NK-92 treated with Interleukin-12 subunit alpha and Interleukin-12 subunit beta, amount 100 ng/mL, for 24 hours (cell line): ENCODE results near the gene SEPTIN5.

Experiments used
- DNase-seq: peaks from one replicate; lab custom pipeline; 2025; lab: John Stamatoyannopoulos, UW

Gene SEPTIN5

DNA sequence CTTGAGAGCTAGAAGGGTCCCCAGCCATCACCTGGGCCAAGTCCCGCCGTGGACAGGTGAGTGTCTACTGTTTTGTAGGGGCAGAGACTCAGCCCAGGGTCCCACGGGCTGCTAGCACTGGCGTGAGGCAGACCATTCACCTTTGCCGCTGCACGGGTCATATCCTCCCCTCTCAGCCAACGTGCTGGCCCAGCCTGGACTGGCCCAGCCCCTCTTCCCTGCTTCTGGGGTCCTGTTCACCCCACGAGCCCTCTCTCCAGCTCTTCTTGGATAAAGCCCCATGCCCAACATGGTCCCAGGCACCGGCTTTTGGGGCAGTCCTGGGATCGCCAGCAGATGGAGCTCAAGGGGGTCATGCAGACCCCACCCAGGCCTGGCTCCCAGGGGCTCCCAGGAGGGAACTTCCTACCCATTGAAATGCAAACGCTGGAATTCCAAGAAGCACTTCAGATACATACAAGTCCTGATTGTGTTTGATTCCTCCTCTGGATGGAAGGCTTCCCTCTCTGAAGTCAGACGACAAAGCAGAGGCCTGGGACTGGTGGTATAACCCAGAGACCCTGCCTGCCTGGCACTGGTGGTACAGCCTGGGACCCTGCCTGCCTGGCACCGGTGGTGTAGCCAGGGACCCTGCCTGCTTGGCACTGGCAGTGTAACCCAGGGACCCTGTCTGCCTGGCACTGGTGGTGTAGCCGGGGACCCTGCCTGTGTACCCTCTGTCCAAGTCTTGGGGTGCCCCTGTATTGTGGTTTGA is 8.9 kb upstream of the SEPTIN5 start:
- DNase-seq, result no peak

DNA sequence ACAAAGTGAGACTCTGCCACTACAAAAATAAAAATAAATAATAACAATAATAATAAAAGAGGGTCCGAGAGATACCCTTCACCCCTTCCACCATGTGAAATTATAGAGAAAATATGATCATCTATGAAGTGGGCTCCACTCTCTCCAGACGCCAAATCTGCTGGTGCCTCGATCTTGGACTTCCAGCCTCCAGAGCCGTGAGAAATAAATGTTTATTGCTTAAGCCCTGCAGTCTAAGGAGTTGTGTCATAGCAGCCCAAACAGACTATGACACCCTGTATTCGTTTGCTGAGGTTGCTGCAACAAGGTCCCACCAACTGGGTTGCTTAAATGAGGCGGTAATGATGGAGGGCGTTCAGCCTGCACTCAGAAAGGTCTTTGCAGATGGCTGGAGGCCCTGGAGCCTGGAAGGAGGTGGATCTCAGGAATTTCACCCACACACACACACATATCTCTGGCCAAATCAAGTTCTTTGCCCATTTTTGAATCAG is 7.6 kb upstream of the SEPTIN5 start:
- no peak for DNase-seq

DNA sequence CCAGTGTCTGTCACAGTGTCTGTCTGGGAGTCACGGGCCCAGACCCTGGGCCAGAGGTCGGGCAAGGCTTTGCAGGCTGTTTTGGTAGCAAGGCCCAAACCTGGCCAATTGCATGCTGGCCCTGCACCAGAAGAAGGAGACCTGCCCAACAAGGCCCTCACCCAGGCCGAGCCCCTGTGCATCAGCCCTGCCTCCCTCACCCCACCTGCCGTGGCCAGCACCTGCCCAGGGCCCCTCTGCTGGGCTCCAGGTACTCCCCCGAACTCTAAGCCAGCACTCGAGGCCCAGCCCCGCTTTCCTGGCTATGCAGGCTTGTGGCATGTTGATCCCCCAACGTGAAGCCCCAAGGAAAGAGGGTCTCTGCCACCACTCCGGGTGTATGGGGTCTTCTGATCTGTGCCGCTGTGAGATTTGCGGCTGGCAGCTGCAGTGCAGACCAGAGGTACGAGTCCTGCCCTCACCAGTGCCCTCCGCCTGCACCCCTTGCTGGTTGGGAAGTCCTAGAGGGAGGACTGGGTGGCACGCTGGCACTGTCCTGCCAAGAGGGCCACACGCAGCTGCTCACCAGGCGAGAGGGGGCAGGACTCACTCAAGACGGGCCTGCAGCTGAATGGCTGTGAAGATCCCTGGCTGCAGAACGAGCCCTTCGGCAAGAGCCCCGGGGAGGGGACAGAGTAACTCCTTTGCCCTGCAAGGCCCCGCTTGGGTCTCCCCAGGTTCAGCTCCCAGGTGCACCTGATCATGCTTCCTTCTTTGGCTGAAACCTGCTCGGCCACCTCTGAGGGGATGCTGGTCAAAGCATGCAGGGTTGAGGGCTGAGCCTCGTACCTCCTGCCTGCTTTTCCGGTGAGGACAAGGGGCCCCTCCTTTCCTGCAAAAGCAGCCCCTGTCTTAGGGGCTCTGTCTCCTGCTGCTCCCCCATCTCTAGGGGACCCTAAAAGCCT is 6.7 kb upstream of the SEPTIN5 start:
- no peak for DNase-seq

DNA sequence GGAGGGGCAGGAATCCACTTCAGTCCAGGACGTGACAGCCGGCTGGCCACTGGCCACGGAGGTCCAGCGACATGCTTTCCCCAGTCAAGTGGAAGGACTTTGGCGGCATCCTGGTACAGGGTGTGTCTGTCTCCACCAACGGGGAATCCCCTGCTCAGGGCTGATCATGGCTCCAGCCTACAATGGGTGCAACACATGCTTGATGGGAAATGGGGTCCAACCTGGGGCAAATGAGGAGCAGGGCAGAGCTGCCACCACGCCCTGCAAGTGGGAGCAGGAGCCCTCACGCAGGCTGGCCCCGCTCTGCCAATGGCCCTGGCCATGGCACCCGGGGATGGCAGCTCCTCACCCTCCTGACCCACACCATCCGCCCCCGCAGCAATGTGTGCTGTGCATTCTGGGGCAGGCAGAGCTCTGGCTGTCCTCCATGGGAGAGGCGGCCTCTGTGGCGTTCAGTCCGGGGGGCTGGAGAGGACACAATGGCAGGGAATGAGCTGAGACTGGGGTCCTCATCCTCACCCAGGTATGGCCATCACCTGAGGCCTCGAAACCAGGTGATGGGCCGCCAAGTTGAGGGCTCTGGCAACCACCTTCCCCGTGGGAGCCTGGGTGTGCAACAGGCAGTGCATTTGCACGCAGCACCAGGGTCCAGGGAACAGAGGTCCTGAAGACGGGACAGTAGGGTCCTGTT is 5.8 kb upstream of the SEPTIN5 start:
- DNase-seq, result no peak

DNA sequence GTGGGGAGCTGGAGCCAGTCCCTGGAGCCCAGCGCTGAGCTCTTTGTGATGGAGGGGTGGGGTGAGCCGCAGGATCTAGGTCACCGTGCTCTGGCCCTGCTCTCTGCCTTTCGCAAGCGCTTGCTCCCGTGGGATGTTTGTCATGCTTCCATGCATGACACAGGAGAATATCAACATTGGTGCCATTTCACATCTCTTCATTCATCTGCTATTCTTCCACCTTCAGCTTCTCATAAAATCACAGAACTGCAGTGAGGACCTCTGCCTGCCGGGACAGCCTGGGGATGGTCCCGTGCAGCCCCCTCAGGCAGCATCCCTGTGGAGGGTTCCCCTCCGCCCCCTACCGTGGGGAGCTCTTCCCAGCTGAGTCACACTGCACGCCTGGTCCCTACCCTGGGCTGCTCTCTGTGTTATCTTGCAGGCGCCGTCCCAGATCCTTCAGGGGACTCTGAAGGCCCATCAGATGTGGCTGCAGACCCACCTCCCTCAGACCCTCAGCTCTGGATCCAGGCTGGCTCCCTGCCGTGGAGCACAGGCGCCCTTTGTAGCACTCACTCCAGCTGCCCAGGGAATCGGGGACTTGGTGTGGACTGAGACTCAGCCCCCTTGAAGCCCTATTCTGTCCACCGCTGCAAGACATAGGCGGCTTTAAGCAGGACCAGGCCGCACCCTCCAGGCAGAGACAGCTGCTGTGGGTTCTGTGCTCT is 5.1 kb upstream of the SEPTIN5 start:
- no peak for DNase-seq

DNA sequence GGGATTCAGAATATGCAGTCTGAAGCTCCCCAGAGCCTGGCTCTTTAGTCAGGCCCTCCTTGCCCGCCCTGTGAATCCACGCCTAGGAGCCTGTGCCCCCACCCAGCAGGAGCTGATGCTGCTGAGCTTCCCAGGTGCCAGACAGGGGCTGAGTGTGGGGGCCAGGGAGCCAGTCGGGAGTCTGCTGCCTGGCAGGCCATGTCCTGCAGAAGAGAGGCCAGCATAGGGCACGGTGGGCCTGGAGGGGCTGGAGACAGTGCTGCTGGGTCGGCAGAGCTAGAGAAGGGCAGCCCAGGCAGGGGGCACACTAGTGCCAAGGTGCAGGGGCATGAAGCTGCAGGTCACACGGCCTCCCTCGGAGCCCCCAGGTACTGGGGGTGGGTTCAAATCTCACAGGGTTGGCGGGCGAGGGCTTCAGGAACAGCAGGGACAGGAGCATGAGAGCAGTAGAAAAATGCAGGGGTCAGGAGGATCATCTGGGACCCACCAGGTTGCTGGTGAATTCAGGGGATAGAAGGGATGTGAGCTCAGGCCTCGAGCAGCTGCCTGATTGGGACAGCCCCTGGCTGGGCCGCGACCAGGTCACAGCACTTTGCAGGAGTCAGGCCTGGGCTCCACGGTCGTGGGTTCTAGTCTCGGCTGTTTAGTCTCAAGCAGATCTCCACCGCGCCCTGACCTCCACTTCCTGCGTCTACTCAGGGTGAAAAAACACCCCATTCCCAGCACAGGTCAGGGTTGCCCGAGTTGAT is 4.1 kb upstream of the SEPTIN5 start:
- no peak for DNase-seq

DNA sequence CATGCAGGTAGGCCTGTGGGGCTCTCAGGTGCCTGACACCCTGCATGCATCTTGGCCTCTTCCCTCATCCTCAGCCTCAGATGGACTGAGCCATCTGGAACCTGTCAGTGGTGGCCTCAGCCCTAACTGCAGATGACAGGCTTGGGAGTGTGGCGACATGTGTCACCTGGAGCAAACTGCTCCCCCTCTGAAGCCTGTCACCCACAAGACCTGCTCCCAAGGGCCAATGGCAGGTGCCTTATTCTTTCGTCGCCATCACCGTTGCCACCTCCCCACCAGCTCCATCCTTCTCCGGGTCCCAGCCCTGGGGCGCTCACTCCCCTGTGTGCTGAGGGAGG is 3.6 kb upstream of the SEPTIN5 start:
- no peak for DNase-seq

DNA sequence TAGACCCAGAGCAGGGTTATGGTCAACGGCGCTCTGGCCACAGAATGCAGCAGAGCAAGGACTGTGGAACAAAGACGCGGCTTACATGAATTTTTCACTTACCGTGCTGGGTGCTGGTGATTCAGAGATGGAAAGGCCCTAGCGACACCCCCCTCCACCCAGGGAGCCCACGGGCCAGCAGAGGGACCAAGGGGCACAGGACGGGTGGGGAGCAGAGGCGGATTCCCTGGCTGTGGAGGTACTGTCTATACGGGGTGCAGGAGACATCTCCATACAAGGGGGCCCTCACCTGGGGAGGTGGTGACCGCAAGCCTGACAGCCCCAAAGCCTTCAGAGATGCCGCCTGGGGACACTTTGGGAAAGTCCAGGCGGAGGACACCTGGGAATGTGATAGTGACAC is 1.1 kb upstream of the SEPTIN5 start:
- DNase-seq, result no peak

DNA sequence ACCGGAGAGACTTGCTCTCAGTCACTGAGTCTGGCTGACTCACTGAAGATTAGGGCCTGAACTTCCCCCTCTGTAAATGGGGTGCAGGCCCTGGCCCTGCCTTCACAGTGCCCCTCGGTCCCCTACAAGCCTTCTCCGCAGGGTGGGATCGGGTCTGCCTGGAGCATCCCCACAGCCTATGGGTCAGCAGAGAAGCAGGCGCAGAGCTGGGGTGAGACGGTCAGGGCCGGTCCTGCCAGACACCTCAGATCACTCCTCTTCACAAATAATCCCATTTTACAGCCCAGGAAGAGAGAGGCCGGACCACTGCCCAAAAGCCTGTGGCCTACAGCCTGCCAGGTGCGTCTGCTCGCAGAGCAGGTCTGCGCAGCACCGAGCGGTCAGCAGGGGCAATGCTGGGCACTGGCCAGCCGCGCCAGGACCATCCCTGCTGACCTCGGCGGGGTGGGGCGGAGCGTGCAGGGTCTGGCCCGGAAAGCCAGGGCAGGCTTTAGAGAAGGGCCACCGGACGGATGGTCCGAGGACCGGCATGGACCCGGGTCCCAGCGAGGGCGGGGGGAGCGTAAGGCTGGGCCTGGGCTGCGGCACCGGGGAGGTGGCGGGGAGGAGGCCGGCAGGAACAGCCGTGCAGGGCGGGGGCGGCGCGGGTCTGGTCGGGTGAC is 522 bp upstream of the SEPTIN5 start:
- no peak for DNase-seq

DNA sequence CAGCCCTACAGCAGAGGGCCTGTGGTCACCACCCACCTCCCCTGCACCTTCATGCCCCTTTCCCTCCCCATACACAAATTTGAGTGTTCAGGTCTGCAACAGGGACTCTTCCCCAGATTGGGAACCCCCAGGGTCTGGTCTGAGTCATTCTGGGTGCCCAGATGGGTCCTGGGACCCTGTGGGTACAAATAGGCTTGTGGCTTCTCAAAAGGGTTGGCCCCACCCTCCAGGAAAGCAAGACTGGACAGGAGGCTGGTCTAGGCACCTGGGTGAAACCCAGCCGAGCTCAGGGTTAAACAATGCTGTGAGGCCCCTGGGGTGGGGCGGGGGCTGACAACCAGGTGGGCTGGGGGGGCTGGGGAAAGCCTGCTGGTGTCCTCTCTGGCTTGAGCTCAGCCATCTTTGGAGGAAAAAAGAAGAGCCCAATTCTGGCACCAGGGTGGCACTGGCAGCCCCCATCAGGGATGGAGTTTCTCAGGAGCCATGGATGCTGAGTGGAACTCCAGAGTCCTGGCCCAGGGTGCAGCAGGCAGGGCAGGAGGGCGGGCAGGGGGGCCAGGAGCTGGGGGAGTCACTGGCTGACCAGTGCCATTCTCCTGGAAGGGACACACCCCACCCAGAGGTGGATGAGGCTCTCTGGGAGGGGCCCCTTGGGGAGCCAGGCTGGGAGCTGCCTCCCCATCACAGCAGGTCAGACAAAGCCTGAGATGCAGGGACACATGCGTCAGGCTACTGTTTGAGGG is 1.1 kb downstream of the SEPTIN5 start:
- no peak for DNase-seq

DNA sequence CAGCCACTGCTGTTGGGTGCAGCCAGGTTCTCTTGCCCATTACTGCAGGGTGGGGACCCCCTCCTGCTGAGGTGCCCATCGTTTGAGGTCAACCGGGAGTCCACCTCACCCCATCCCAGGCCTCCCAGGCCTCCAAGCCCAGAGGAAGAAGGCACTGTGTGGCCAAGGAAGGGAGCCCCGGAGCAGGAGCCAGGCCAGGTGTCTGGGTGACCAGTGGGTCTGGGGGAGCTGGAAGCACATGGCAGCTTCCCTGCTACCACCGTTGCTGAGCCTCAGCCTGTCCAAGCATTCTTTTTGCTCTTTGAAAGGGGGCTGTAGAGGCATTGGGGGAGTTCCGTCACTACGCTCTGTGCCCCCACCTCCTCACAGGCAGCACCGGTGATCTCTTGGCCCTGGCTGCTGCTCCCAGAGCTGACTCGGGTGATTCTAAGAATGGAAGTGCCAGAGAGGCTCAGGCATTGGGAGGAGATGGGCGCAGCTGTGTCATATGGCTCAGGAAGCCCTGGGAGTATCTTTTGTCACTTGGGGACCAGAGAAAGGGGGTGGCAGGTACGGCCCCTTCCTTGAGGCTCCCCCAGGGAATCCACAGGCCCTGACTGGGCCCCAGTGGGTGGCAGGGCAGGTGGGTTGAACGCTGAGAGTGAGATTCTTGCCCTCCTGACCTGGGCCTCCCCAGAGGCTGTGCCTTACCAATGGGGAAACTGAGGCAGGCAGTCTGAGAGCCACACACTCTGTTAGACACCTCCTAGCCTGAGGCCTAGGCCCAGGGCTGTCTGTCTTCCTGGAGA is 1.9 kb downstream of the SEPTIN5 start:
- DNase-seq, result no peak

DNA sequence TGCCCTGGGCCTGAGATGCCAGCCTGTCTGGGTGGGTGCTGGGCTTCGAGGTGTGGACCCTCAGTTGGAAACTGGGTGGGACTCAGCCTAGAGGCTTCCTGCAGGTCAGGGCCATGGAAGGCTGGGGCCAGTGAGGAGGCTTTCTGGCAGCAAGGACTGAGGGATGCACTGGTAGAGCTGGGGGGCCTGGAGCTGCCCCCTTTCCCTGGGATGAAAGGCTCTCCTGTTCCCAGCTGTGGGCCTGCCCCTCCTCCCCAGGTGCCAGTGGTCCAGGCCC is 2.5 kb downstream of the SEPTIN5 start:
- no peak for DNase-seq

DNA sequence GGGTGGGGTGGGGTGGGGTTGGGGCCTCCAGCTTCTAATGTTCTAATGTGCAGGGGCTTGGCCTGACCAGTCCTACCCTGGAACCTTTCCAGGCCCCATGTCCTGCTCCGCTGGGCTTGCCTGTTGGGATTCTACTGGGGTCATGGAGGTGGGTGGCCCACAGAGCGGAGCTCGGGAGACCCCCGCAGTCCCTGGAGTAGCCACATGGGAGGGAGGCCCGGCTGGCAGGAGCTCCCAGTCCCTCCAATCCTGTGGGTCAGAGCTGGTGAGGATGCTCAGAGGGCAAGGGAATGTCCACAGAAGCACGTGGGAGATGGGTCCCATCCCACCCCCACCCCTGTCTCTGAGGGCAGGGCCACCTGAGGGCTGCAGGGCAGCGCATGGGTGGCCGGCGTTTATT is 2.9 kb downstream of the SEPTIN5 start:
- no peak for DNase-seq

DNA sequence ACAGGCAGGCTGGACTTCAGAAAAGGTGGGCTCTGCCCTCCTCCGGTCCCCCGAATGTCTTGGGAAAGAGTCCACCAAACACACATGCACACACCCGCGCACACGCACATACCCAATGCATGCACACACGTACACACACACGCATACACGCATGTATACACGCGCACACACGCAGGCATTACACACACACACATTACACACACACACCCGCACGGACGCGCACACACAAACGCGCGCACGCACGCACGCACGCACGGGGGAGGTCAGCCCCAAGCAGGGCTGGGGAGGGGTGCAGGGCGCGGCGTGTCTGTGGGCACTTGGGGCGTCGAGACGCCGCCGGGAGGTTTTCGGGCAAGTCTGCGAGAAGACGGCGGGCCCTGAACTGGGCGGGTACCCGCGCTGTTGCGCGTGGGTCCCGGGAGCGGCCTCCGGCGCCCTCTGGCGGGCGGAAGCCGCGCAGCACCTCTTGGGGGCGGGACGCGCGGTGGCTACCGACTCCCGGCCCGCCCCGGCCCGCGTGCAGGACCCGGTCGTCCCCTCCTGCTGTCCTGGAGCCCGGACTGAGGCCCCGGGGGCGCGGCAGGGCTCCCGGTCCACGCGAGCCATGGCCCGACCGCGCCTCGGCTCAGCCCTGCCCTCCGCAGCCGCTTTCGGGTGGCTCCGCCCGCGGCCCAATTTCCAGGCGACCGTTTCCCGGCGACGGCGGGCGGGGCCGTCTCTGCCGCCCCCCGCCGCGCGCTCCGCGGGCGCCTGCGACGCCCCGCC is 3.6 kb downstream of the SEPTIN5 start:
- DNase-seq, result no peak

DNA sequence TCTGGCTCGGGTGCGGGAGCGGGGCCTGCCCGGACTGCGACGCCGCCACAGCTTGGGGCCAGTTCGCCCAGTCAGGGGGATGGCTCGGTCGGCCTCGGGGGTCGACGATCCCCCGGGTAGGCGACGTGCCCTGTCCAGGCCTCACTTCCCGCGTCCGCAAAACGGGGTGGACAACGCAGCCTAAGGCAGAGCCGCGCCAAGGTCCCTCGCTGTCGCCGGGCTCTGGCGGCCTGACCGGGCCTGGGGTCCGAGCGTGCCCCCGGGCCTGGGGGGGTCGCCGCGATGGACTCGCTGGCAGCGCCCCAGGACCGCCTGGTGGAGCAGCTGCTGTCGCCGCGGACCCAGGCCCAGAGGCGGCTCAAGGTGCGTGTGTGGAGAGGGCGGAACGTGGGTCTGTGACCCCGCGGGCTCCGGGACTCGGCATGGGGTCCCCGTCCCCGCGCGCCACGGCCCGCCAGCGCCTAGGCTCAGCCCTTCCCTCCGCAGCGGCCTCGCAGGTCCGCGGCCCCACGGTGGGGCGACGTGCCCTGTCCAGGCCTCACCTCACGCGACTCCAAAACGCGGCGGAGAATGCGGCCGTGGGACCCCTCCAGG is 4.2 kb downstream of the SEPTIN5 start:
- DNase-seq, result no peak

DNA sequence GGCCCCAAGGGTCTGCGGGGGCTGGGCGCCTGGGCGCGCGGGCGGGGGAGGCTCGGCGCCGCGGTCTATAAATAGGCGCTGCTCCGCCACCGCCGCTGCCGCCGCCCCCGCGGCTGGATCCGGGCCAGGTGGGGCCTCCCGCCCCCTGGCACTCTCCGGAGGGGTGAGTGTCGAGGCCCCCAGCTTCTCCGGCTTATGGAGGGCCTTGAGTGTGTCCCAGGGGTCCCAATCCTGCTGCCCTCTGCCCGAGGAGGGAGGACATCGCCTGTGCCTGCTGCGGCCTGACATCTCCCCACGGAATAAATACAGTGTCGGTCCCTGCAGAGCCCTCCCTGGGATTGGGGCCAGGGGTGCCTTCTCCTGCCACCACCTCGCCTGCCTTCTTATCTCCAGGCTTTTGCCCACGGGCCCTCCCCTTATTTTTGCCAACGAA is 4.8 kb downstream of the SEPTIN5 start:
- DNase-seq, result no peak

DNA sequence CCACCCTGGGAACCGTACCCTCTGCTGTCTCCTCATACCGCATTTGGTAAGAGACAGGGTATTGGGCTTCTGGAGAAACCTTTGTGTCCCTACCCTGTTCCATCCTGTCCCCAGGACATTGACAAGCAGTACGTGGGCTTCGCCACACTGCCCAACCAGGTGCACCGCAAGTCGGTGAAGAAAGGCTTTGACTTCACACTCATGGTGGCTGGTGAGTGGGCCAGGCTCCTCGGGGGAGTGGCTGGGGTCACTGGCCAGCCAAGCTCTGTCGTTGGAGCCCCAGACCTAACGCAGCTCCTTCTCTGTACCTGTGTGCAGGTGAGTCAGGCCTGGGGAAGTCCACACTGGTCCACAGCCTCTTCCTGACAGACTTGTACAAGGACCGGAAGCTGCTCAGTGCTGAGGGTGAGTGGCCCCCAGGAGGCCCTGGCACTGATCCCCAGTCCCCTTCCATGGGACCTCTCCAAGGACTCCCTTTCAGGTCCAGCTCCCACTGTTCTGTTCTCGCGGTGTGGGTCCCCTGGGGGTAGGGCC is 5.3 kb downstream of the SEPTIN5 start:
- DNase-seq, result no peak
